H1 (cell line): Measurements from ENCODE around the gene STK11. TPM values are rescaled to one million over a fixed set of nuclear protein-coding genes. Genes with fewer than 3 reads are reported as not detected.

Source experiments
- CTCF ChIA-PET: fragments of 300-600 bp; sonication (Branson Sonifier 250); formaldehyde crosslinking; loops from one replicate; lab custom pipeline; 2021; ENCODE audit not compliant: partially characterized antibody; lab: Charles Lee
- POLR2A ChIA-PET: fragments of 300-600 bp; sonication (Branson Sonifier 250); formaldehyde crosslinking; loops from one replicate; lab custom pipeline; 2021; ENCODE audit warnings: inconsistent platforms; ENCODE audit not compliant: partially characterized antibody; lab: Charles Lee
- DNase-seq, 2 experiments: peaks; one replicate each; pipeline versions ENCODE4 v3.0.0 to v3.0.0-alpha.2; 2010 to 2022; ENCODE audit warnings: low spot score in 2 of 2, low read depth in 1 of 2, mixed read lengths in 1 of 2
- FAIRE-seq: peaks from 2 replicates; lab custom pipeline; 2011; peaks lifted over from hg19 to GRCh38; lab: Jason Lieb, UNC
- H2AFZ ChIP-seq: 2 replicates; pipeline ENCODE4 v1.8.1; 2012; ENCODE audit warnings: low read length, inconsistent platforms
- H2AK5ac ChIP-seq: 2 replicates; pipeline ENCODE4 v1.6.1; 2013; ENCODE audit warnings: low read depth, low read length
- H2BK120ac ChIP-seq: replicated peaks from 2 replicates; pipeline ENCODE3; 2013; ENCODE audit warnings: low read depth, low read length, inconsistent platforms
- H2BK12ac ChIP-seq: 2 replicates; pipeline ENCODE4 v1.6.1; 2013; ENCODE audit warnings: low read depth, low read length
- H2BK15ac ChIP-seq: 2 replicates; pipeline ENCODE4 v1.6.1; 2013; ENCODE audit warnings: low read length
- H2BK20ac ChIP-seq: 2 replicates; pipeline ENCODE4 v1.6.1; 2013; ENCODE audit warnings: low read length
- H2BK5ac ChIP-seq: 2 replicates; pipeline ENCODE4 v1.6.1; 2013; ENCODE audit warnings: low read depth, low read length
- H3K14ac ChIP-seq: 2 replicates; pipeline ENCODE4 v1.6.1; 2013; ENCODE audit warnings: inconsistent platforms; ENCODE audit not compliant: insufficient read length
- H3K18ac ChIP-seq: 2 replicates; pipeline ENCODE4 v1.6.1; 2013; ENCODE audit warnings: low read length; ENCODE audit errors: extremely low read depth
- H3K23ac ChIP-seq: 2 replicates; pipeline ENCODE4 v1.6.1; 2013; ENCODE audit warnings: inconsistent platforms; ENCODE audit not compliant: insufficient read length
- H3K23me2 ChIP-seq: 2 replicates; pipeline ENCODE4 v1.6.1; 2013; ENCODE audit warnings: low read depth, low read length
- H3K27ac ChIP-seq: 2 replicates; pipeline ENCODE4 v1.6.1; 2011; ENCODE audit warnings: low read depth, low read length, inconsistent platforms
- H3K27me3 ChIP-seq, 4 experiments: replicated peaks in 1 of 4; 1 replicate in 1 of 4; 2 replicates in 3 of 4; pipeline versions ENCODE4 v1.6.1 to v1.8.1; 2011 to 2013; ENCODE audit warnings: low read length in 3 of 4, mild to moderate bottlenecking in 3 of 4, inconsistent platforms in 2 of 4, mixed read lengths in 2 of 4, moderate library complexity in 1 of 4; ENCODE audit not compliant: control insufficient read depth in 3 of 4, insufficient read depth in 3 of 4; ENCODE audit errors: extremely low read depth in 1 of 4
- H3K36me3 ChIP-seq, 4 experiments: 2 replicates each; pipeline versions ENCODE4 v1.6.1 to v1.8.1; 2011 to 2013; ENCODE audit warnings: mild to moderate bottlenecking in 4 of 4, low read length in 3 of 4, moderate library complexity in 2 of 4, control low read depth in 1 of 4, inconsistent platforms in 1 of 4; ENCODE audit not compliant: insufficient read depth in 4 of 4, control insufficient read depth in 2 of 4
- H3K4ac ChIP-seq: replicated peaks from 2 replicates; pipeline ENCODE3; 2013; ENCODE audit warnings: low read length, low read depth, mixed read lengths, inconsistent platforms; ENCODE audit not compliant: insufficient read length
- H3K4me1 ChIP-seq, 4 experiments: replicated peaks in 1 of 4; 1 replicate in 1 of 4; 2 replicates in 3 of 4; pipeline versions ENCODE4 v1.6.1 to v1.8.1; 2011 to 2013; ENCODE audit warnings: low read length in 3 of 4, inconsistent platforms in 2 of 4, mixed read lengths in 1 of 4; ENCODE audit not compliant: insufficient read depth in 4 of 4, control insufficient read depth in 3 of 4
- H3K4me2 ChIP-seq, 2 experiments: 2 replicates each; pipeline versions ENCODE4 v1.6.1 to v1.8.1; 2011 to 2013; ENCODE audit warnings: low read depth in 2 of 2, low read length in 2 of 2, control low read depth in 1 of 2, inconsistent platforms in 1 of 2, mild to moderate bottlenecking in 1 of 2; ENCODE audit not compliant: insufficient read depth in 1 of 2
- H3K4me3 ChIP-seq, 4 experiments: fragments of 200-600, 300-600 bp in 1 of 4; sonication (generic), shearing (Covaris generic), sonication (Bioruptor Twin) in 1 of 4; 2 replicates each; pipeline versions ENCODE4 v1.5.1 to v1.8.1; 2011 to 2016; ENCODE audit warnings: low read length in 4 of 4, low read depth in 3 of 4, control low read depth in 2 of 4, inconsistent platforms in 2 of 4, mild to moderate bottlenecking in 2 of 4, mixed read lengths in 1 of 4, moderate library complexity in 1 of 4; ENCODE audit not compliant: insufficient read depth in 2 of 4; ENCODE audit errors: extremely low read depth in 1 of 4
- H3K56ac ChIP-seq: replicated peaks from 2 replicates; pipeline ENCODE3; 2013; ENCODE audit warnings: low read depth, mild to moderate bottlenecking, mixed read lengths, low read length, inconsistent platforms; ENCODE audit not compliant: insufficient read length
- H3K79me1 ChIP-seq: 2 replicates; pipeline ENCODE4 v1.6.1; 2013; ENCODE audit warnings: low read depth, low read length, control low read depth
- H3K79me2 ChIP-seq, 2 experiments: 2 replicates each; pipeline versions ENCODE4 v1.6.1 to v1.8.1; 2012 to 2013; ENCODE audit warnings: low read length in 2 of 2, mild to moderate bottlenecking in 2 of 2, inconsistent platforms in 1 of 2; ENCODE audit not compliant: insufficient read depth in 2 of 2, control insufficient read depth in 1 of 2
- H3K9ac ChIP-seq, 4 experiments: replicated peaks in 1 of 4; 1 replicate in 1 of 4; 2 replicates in 3 of 4; pipeline versions ENCODE4 v1.6.1 to v1.8.1; 2011 to 2013; ENCODE audit warnings: low read depth in 3 of 4, low read length in 3 of 4, control low read depth in 2 of 4, mild to moderate bottlenecking in 2 of 4, moderate library complexity in 2 of 4, inconsistent platforms in 1 of 4; ENCODE audit errors: extremely low read depth in 1 of 4
- H3K9me3 ChIP-seq, 2 experiments: 2 replicates each; pipeline versions ENCODE4 v1.6.1 to v1.8.1; 2012 to 2013; ENCODE audit warnings: mild to moderate bottlenecking in 2 of 2, moderate library complexity in 2 of 2, control low read depth in 1 of 2, inconsistent platforms in 1 of 2, low read depth in 1 of 2, low read length in 1 of 2, mixed read lengths in 1 of 2; ENCODE audit not compliant: insufficient read depth in 2 of 2
- H4K20me1 ChIP-seq, 2 experiments: replicated peaks in 1 of 2; 2 replicates each; pipeline versions ENCODE3 to v1.8.1; 2011 to 2013; ENCODE audit warnings: inconsistent platforms in 2 of 2, low read length in 2 of 2, mild to moderate bottlenecking in 1 of 2; ENCODE audit not compliant: insufficient read depth in 2 of 2, control insufficient read depth in 1 of 2
- H4K5ac ChIP-seq: 2 replicates; pipeline ENCODE4 v1.6.1; 2013; ENCODE audit warnings: low read length, low read depth, mixed read lengths, inconsistent platforms; ENCODE audit not compliant: insufficient read length
- H4K8ac ChIP-seq: 2 replicates; pipeline ENCODE4 v1.8.0; 2013; ENCODE audit warnings: mild to moderate bottlenecking, moderate library complexity, low read length, inconsistent platforms; ENCODE audit not compliant: insufficient read depth; ENCODE audit errors: extremely low read depth
- H4K91ac ChIP-seq: replicated peaks from 2 replicates; pipeline ENCODE3; 2013; ENCODE audit warnings: low read length, mixed read lengths, inconsistent platforms; ENCODE audit not compliant: insufficient read length
- BRCA1 ChIP-seq: IDR thresholded peaks from 2 replicates; pipeline ENCODE4 v1.6.1; 2012; ENCODE audit warnings: low read depth, low read length, improper control_type of control experiment
- CEBPB ChIP-seq: IDR thresholded peaks from 2 replicates; pipeline ENCODE4 v1.6.1; 2012; ENCODE audit warnings: low read depth, low read length
- GABPA ChIP-seq: IDR thresholded peaks from 2 replicates; pipeline ENCODE4 v1.6.1; 2011; ENCODE audit warnings: mild to moderate bottlenecking, low read length, moderate library complexity, borderline replicate concordance; ENCODE audit not compliant: insufficient read depth
- GTF2F1 ChIP-seq: IDR thresholded peaks from 2 replicates; pipeline ENCODE4 v1.6.1; 2012; ENCODE audit warnings: low read depth, low read length, improper control_type of control experiment, borderline replicate concordance
- JUN ChIP-seq: IDR thresholded peaks from 2 replicates; pipeline ENCODE4 v1.6.1; 2011; ENCODE audit warnings: low read depth, mild to moderate bottlenecking, improper control_type of control experiment, low read length
- KDM1A ChIP-seq: fragments of 200-600, 300-600 bp; sonication (generic); IDR thresholded peaks from 2 replicates; pipeline ENCODE4 v1.7.1; 2016; ENCODE audit warnings: mild to moderate bottlenecking, low read length, borderline replicate concordance
- POLR2A ChIP-seq, 2 experiments: IDR thresholded peaks; 1 replicate in 1 of 2; 2 replicates in 1 of 2; pipeline ENCODE4 v1.6.1; 2011; ENCODE audit warnings: low read depth in 2 of 2, low read length in 2 of 2, mild to moderate bottlenecking in 2 of 2; ENCODE audit errors: control extremely low read depth in 1 of 2
- POU5F1 ChIP-seq: IDR thresholded peaks from 2 replicates; pipeline ENCODE4 v1.6.1; 2011; ENCODE audit warnings: low read depth, mild to moderate bottlenecking, low read length, moderate library complexity
- SP2 ChIP-seq: IDR thresholded peaks from 2 replicates; pipeline ENCODE4 v1.6.1; 2012; ENCODE audit warnings: mild to moderate bottlenecking, low read length, inconsistent platforms
- SP4 ChIP-seq: IDR thresholded peaks from 2 replicates; pipeline ENCODE4 v1.6.1; 2012; ENCODE audit warnings: low read length, inconsistent platforms
- WGBS, 2 experiments: shearing (Covaris generic) in 1 of 2; methylation state at CpG; one replicate each; pipeline versions ENCODE4 v1.1.6 to v1.1.7; 2013 to 2015; ENCODE audit warnings: low lambda C conversion rate in 2 of 2, mixed read lengths in 2 of 2, inconsistent platforms in 1 of 2, low coverage in 1 of 2, missing lambda C conversion rate in 1 of 2; ENCODE audit not compliant: insufficient replicate concordance in 2 of 2, insufficient coverage in 1 of 2, insufficient read length in 1 of 2; ENCODE audit errors: extremely low coverage in 1 of 2, missing lambda C conversion rate in 1 of 2; 5-methylcytosine and 5-hydroxymethylcytosine counted together
- polyA plus RNA-seq, 7 experiments: library from polyadenylated mRNA; depleted of rRNA in 3 of 7; stranded (reverse) in 5 of 7; unstranded in 2 of 7; fragments of >200 nt in 5 of 7; fragments of 200-250 nt in 2 of 7; gene quantifications; 1 replicate in 5 of 7; 2 replicates in 1 of 7; 4 replicates in 1 of 7; pipeline versions ENCODE4 v1.2.1 to v1.2.3, GENCODE V29; 2011 to 2013; ENCODE audit warnings: missing spikeins in 2 of 7, mixed read lengths in 2 of 7
- total RNA-seq: library from RNA; stranded (reverse); fragmentation: NEBNext Ultra II Directional; extraction: Animal tissue kit (Norgen Biotek cat#: 25700); gene quantifications from 2 replicates; pipeline ENCODE4 v1.2.1, GENCODE V29; 2021
- TF ChIP-seq, protein P1 (sequence below): IDR thresholded peaks from 2 replicates; pipeline ENCODE4 v1.6.1; 2011; ENCODE audit warnings: low read length, improper control_type of control experiment

Gene STK11
- total and polyA plus RNA-seq, 2 of the 8 experiments (the other 6 are each of a cell fraction or from before 2014, with no cell fraction given): 45.3 to 70.7 TPM

GRCh38 chr19:1234051-1234954 lies 28.7 kb downstream of the STK11 start:
- 95% methylated on average over 39 of the region's 45 CpGs; no CpG with 5 or more reads in 1 of the 2 experiments for WGBS, 2 experiments
- Histone ChIP-seq H3K9ac (no peak overlapping the region; a peak in 1 of 7 replicates), H3K4me3 (no peak overlapping the region), H2BK5ac (no peak overlapping the region), H3K9me3 (no peaks in the 10 kb centered on the region), H3K4me1 (peaks cover 0 to 11% (median 6%) of the 10 kb centered on the region in 4 experiments; a peak in 5 of 7 replicates), H3K27me3 (no peaks in the 10 kb centered on the region), H3K79me1 (0 out of 2 replicates have a peak, but pooled peaks cover 3% of the 10 kb centered on the region), H4K8ac (peak overlapping the region; percentile 5; the same call in 1 of the 2 replicates), H3K4me2 (no peak overlapping the region), H3K36me3 (peaks cover 4 to 46% (median 7%) of the 10 kb centered on the region in 4 experiments; a peak in 5 of 8 replicates), H3K18ac (no peak overlapping the region), H3K56ac (no peak overlapping the region), H3K27ac (no peak overlapping the region), H2BK12ac (no peak overlapping the region), H2BK120ac (no peak overlapping the region), H4K91ac (no peak overlapping the region), H3K23ac (no peak overlapping the region), H3K79me2 (no peaks in the 10 kb centered on the region; a peak in 1 of 4 replicates), H3K4ac (no peak overlapping the region), H2AFZ (no peak overlapping the region), H2AK5ac (no peak overlapping the region), H4K20me1 (peaks cover 2 to 22% of the 10 kb centered on the region in 2 experiments), H4K5ac (no peak overlapping the region), H2BK15ac (no peak overlapping the region), H2BK20ac (no peak overlapping the region), H3K14ac (no peak overlapping the region), H3K23me2 (peaks cover 7% of the 10 kb centered on the region; the same call in 1 of the 2 replicates)
- FAIRE-seq (no peak), DNase-seq (no peak)
- ChIA-PET POLR2A (interaction anchor here (0.8 to 2.8 kb wide), 4 partner anchors 9 to 127 kb away, joined by 3 to 7 read pairs (median 6); partner anchors contain the start of gene CIRBP), CTCF (interaction anchor here (1.1 to 2.3 kb wide), 2 partner anchors 14 to 17 kb away, joined by 7 read pairs; no protein-coding TSS in a partner anchor)
- TF ChIP-seq, protein P1, sequence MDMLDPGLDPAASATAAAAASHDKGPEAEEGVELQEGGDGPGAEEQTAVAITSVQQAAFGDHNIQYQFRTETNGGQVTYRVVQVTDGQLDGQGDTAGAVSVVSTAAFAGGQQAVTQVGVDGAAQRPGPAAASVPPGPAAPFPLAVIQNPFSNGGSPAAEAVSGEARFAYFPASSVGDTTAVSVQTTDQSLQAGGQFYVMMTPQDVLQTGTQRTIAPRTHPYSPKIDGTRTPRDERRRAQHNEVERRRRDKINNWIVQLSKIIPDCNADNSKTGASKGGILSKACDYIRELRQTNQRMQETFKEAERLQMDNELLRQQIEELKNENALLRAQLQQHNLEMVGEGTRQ: no peak
- no peak for TF ChIP-seq GABPA
- no peak for TF ChIP-seq BRCA1
- no peak for TF ChIP-seq SP2
- no peak for TF ChIP-seq KDM1A
- TF ChIP-seq SP4: no peak
- TF ChIP-seq GTF2F1: no peak
- no peak for TF ChIP-seq POLR2A (IDR thresholded peaks at IDR 0.05; ENCODE audit: control extremely low read depth in 1 of 2, low read depth in 2 of 2, low read length in 2 of 2)
- no peak for TF ChIP-seq JUN
- TF ChIP-seq CEBPB: no peak
- TF ChIP-seq POU5F1: no peak
